ENCODE data around the gene FAM13A.
"Not testable (repeated sequence)": the region's sequence is repeated elsewhere in the genome, so short reads cannot be mapped to it uniquely, and the experiment has no call there.

Gene FAM13A

GRCh38 chr4:89007338-89007939 is 49.5 kb downstream of the FAM13A start:
- TF ChIP-seq POU2F2 (IDR thresholded peaks at IDR 0.05; ENCODE audit: low read depth, low read length): no peak
- TF ChIP-seq POLR2AphosphoS5 (IDR thresholded peaks at IDR 0.05; ENCODE audit: low read depth, low read length): no peak
- TF ChIP-seq SPI1 (IDR thresholded peaks at IDR 0.05; ENCODE audit: low read depth, low read length): no peak
- no peak for TF ChIP-seq PAX5 (IDR thresholded peaks at IDR 0.05; ENCODE audit: insufficient read depth, low read length, severe bottlenecking)
- TF ChIP-seq POLR2A (IDR thresholded peaks at IDR 0.05; ENCODE audit: low read depth, low read length): no peak
- no peak for TF ChIP-seq TAF1 (IDR thresholded peaks at IDR 0.05; ENCODE audit: low read depth, low read length)
- DNase-seq (ENCODE audit: insufficient read length, low spot score) (no peak), FAIRE-seq (no peak)

- TF ChIP-seq TAF1 (IDR thresholded peaks at IDR 0.05; ENCODE audit: low read depth, low read length) (no peak), PAX5 (IDR thresholded peaks at IDR 0.05; ENCODE audit: insufficient read depth, low read length, severe bottlenecking) (no peak), POU2F2 (IDR thresholded peaks at IDR 0.05; ENCODE audit: low read depth, low read length) (no peak), POLR2A (IDR thresholded peaks at IDR 0.05; ENCODE audit: low read depth, low read length) (no peak), SPI1 (IDR thresholded peaks at IDR 0.05; ENCODE audit: low read depth, low read length) (no peak), POLR2AphosphoS5 (IDR thresholded peaks at IDR 0.05; ENCODE audit: low read depth, low read length) (no peak)
- no peak for DNase-seq (ENCODE audit: insufficient read length, low spot score)
- FAIRE-seq: no peak
Observed at GRCh38 chr4:89006307-89006706, 50.7 kb downstream of the FAM13A start.

GRCh38 chr4:89005066-89005465 is 51.9 kb downstream of the FAM13A start:
- not testable (repeated sequence) for DNase-seq (ENCODE audit: insufficient read length, low spot score); FAIRE-seq

GRCh38 chr4:89001647-89002445 is 55.1 kb downstream of the FAM13A start:
- DNase-seq (ENCODE audit: insufficient read length, low spot score) (no peak), FAIRE-seq (no peak)

GRCh38 chr4:89000844-89001360 is 56.1 kb downstream of the FAM13A start:
- DNase-seq (ENCODE audit: insufficient read length, low spot score): no peak
- no peak for FAIRE-seq
- TF ChIP-seq TAF1 (IDR thresholded peaks at IDR 0.05; ENCODE audit: low read depth, low read length) (no peak), SPI1 (IDR thresholded peaks at IDR 0.05; ENCODE audit: low read depth, low read length) (no peak), POLR2AphosphoS5 (IDR thresholded peaks at IDR 0.05; ENCODE audit: low read depth, low read length) (no peak), POU2F2 (IDR thresholded peaks at IDR 0.05; ENCODE audit: low read depth, low read length) (no peak), POLR2A (IDR thresholded peaks at IDR 0.05; ENCODE audit: low read depth, low read length) (no peak), PAX5 (IDR thresholded peaks at IDR 0.05; ENCODE audit: insufficient read depth, low read length, severe bottlenecking) (no peak)

More at GRCh38 chr4:89001647-89002445, 55.1 kb downstream of the FAM13A start:
- TF ChIP-seq POLR2AphosphoS5 (IDR thresholded peaks at IDR 0.05; ENCODE audit: low read depth, low read length) (no peak), POU2F2 (IDR thresholded peaks at IDR 0.05; ENCODE audit: low read depth, low read length) (no peak)

- no peak for DNase-seq (ENCODE audit: insufficient read length, low spot score)
- no peak for FAIRE-seq
- TF ChIP-seq TAF1 (IDR thresholded peaks at IDR 0.05; ENCODE audit: low read depth, low read length) (no peak), POLR2AphosphoS5 (IDR thresholded peaks at IDR 0.05; ENCODE audit: low read depth, low read length) (no peak), PAX5 (IDR thresholded peaks at IDR 0.05; ENCODE audit: insufficient read depth, low read length, severe bottlenecking) (no peak), POLR2A (IDR thresholded peaks at IDR 0.05; ENCODE audit: low read depth, low read length) (no peak), SPI1 (IDR thresholded peaks at IDR 0.05; ENCODE audit: low read depth, low read length) (no peak), POU2F2 (IDR thresholded peaks at IDR 0.05; ENCODE audit: low read depth, low read length) (no peak)
Observed at GRCh38 chr4:89000382-89000781, 56.6 kb downstream of the FAM13A start.

GRCh38 chr4:88999392-88999930 is 57.5 kb downstream of the FAM13A start:
- FAIRE-seq (no peak), DNase-seq (ENCODE audit: insufficient read length, low spot score) (no peak)
- TF ChIP-seq SPI1 (IDR thresholded peaks at IDR 0.05; ENCODE audit: low read depth, low read length): no peak
- no peak for TF ChIP-seq TAF1 (IDR thresholded peaks at IDR 0.05; ENCODE audit: low read depth, low read length)
- TF ChIP-seq POLR2AphosphoS5 (IDR thresholded peaks at IDR 0.05; ENCODE audit: low read depth, low read length): no peak
- no peak for TF ChIP-seq POLR2A (IDR thresholded peaks at IDR 0.05; ENCODE audit: low read depth, low read length)
- no peak for TF ChIP-seq PAX5 (IDR thresholded peaks at IDR 0.05; ENCODE audit: insufficient read depth, low read length, severe bottlenecking)
- TF ChIP-seq POU2F2 (IDR thresholded peaks at IDR 0.05; ENCODE audit: low read depth, low read length): no peak

- no peak for FAIRE-seq
- no peak for DNase-seq (ENCODE audit: insufficient read length, low spot score)
- TF ChIP-seq PAX5 (IDR thresholded peaks at IDR 0.05; ENCODE audit: insufficient read depth, low read length, severe bottlenecking) (no peak), POLR2AphosphoS5 (IDR thresholded peaks at IDR 0.05; ENCODE audit: low read depth, low read length) (no peak), TAF1 (IDR thresholded peaks at IDR 0.05; ENCODE audit: low read depth, low read length) (no peak), POLR2A (IDR thresholded peaks at IDR 0.05; ENCODE audit: low read depth, low read length) (no peak), POU2F2 (IDR thresholded peaks at IDR 0.05; ENCODE audit: low read depth, low read length) (no peak), SPI1 (IDR thresholded peaks at IDR 0.05; ENCODE audit: low read depth, low read length) (no peak)
Observed at GRCh38 chr4:88998891-88999290, 58.1 kb downstream of the FAM13A start.

- DNase-seq (ENCODE audit: insufficient read length, low spot score): no peak
- FAIRE-seq: no peak
- no peak for TF ChIP-seq POU2F2 (IDR thresholded peaks at IDR 0.05; ENCODE audit: low read depth, low read length)
- no peak for TF ChIP-seq POLR2AphosphoS5 (IDR thresholded peaks at IDR 0.05; ENCODE audit: low read depth, low read length)
- TF ChIP-seq TAF1 (IDR thresholded peaks at IDR 0.05; ENCODE audit: low read depth, low read length): no peak
- TF ChIP-seq POLR2A (IDR thresholded peaks at IDR 0.05; ENCODE audit: low read depth, low read length): no peak
- TF ChIP-seq SPI1 (IDR thresholded peaks at IDR 0.05; ENCODE audit: low read depth, low read length): no peak
- no peak for TF ChIP-seq PAX5 (IDR thresholded peaks at IDR 0.05; ENCODE audit: insufficient read depth, low read length, severe bottlenecking)
Observed at GRCh38 chr4:88998001-88998400, 59.0 kb downstream of the FAM13A start.

Data from GM12891 (cell line).